ENCODE measurements around the gene PIGK.
"Not testable (repeated sequence)": the region's sequence is repeated elsewhere in the genome, so short reads cannot be mapped to it uniquely, and the experiment has no call there.

The PIGK gene

DNA sequence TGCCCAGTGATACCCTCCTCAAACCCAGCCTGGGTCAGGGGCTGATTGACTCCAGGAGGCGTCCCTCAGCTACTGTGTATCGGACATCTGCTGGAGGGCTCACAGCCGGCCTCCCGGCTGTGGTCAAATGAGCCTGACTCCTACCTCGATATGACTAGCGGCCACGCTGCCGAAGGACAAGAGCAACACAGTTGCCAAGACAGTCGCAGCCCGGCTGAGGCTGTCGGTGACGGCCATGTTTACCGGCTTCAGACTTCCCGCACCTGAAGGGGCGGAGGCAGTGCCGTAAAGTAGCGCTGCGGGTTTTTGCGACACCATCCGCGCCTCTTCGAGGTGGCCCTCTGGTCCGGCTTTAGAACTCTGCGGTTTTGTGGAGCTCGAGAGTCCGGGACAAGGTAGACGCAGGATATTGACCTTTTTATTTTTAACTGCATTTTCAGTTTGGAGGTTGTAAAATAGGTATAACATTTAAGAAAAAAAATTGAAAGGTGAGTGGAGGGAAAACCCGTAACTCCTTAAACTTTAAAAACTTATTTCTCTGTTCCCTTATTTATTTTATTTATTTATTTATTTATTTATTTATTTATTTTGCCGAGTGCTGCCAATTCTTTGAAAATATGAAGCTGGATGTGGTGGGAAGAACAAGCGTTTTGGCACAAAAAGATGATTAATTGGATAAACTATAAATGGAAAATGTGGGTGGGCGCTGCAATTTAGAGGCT, at the start of gene PIGK:
Gene PIGK (minus strand): TSS at position 265 of the 722 bp plus-strand sequence. CDS start 28 bp downstream, at position 237.
- DNase-seq (ENCODE audit: low read depth in 2 of 2) = peak; percentile 76 to 85

DNA sequence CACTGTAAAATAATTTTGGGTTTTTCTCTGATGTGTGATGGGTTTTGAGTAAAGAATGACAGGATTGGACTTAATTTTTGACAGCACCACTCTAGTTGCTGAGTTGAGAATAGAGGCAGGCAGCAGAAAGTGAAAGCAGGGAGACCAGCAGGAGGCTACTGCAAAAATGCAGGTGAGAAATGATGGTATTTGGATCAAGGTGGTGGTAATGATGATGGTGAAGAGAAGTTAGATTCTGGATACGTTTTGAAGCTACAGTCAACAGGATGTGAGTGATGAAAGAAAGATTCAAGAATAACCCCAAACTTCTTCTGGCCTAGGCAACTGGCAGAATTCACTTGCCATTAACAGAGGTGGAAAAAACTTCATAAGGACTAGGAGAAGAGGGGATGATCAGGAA, 47.8 kb upstream of the PIGK start:
- DNase-seq (ENCODE audit: low read depth in 2 of 2) = no peak

DNA sequence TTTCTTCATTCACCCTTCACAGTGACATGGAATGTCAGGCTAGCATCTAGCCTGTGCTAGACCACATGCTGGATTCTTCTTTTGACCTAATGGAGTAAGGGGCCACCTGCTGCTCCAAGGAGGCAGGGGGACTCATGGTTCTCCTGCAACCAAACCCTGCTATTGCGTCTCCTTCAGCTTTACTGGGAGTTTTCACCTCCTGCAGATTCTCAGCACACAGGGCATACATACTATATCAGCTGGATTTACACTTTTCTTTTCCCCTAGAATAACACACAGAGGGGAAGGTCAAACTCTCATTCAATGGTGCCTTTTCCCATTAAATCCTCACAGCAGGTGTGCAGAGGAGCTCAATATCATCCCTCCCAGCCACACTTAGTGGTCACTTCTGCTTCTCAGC, 46.0 kb upstream of the PIGK start:
- DNase-seq (ENCODE audit: low read depth in 2 of 2) = no peak

DNA sequence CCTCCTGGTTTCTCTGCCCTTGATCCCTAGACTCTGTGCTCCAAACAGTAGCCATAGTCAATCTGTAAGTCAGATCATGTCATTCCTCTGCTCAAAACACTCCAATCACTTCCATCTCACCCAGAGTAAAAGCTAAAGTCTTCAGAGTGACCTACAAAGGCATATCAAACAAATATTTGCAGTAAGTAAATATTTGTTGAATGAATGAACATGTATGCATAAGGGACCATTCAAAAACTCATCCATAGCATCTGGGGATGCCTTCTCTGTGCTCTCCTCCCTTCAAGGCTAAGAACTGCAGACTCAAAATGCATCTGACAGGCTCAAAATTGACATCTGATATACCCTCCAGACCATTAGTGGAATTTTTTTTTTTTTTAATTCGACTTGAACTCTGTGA, 44.5 kb upstream of the PIGK start:
- no peak for DNase-seq (ENCODE audit: low read depth in 2 of 2)

DNA sequence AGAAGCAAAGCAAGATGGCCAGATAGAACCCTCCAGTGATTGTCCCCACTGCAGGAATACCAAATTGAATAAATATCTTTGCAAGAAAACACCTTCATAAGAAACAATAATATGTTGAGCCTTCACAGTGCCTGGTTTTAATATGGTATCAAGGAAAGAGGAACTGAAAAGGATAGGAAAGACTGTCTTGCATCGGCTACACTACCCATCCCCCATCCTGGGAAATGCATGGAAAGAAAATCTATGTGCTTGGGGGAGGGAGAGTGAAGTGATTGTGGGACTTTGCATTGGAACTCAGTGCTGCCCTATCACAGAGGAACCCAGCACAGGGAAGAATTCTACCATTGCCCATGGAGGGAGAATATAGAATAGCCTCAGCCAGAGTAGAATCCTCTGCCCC, 34.0 kb upstream of the PIGK start:
- no peak for DNase-seq (ENCODE audit: low read depth in 2 of 2)

DNA sequence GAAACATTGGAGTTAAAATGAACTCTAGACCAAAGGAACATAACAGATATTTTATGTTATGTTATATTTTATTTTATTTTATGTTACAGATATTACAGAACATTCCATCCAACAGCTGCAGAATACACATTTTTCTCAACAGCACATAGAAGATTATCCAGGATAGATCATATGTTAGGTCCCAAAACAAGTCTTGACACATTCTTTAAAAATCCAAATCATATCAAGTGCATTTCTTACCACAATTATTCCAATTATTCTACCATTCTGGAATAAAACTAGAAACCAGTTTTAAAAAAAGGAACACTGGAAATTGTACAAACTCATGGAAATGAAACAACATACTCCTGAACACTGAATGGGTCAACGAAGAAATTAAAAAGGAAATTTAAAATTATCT, 30.9 kb upstream of the PIGK start:
- no peak for DNase-seq (ENCODE audit: low read depth in 2 of 2)

DNA sequence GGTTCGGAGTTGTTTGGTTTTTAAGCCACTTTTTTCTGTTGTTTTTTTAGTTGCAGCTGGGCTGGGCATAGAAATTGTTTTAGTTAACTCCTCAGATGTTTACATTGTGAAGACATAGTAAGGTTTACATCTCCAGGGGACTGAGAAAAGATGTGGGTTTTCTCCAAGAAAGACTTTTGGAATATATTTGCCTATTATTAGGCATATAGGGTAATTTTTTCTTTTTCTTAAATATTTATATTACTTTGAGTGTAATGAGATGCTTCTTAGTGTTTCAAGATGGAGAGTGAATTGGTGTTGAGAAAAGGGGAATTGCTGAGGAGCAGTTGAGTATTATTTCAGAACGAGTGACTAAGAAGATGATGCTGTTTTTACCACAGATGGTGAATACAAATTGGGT, 26.6 kb upstream of the PIGK start:
- no peak for DNase-seq (ENCODE audit: low read depth in 2 of 2)

DNA sequence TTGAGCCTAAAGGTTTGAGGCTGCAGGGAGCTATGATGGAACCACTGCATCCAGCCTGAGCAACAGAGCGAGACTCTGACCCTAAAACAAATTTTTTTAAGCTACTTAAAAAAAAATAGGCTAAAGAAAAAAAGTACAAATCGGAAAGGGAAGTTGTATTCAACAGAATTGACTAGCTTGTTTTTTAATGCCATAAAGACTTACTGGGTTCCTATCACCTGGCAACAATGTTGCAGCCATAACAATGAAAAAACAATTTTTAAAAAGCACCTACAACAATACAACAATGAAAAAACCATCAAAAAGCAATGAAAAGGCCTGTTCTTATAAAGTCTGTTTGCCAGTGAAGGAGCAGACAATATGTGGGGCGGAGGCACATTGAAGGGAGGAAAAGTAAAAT, 20.1 kb upstream of the PIGK start:
- DNase-seq (ENCODE audit: low read depth in 2 of 2) = no peak

DNA sequence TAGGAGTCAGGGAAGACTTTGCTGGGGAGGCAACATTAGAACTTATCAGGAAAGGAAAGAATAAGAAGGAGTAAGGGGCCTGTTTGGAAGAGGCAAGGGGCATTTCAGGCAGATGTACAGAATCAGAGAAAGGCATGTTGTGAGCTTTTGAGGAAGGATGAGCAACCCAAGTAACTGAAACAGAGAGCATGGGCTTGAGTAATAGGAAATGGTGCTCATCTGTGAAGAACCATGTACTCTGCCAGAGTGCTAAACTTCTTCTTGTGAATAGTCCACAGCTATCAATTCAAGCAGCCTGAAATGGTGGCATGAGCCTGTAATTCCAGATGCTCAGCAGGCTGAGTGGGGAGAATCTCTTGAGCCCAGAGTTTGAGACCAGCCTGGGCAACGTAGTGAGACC, 19.2 kb upstream of the PIGK start:
- no peak for DNase-seq (ENCODE audit: low read depth in 2 of 2)

DNA sequence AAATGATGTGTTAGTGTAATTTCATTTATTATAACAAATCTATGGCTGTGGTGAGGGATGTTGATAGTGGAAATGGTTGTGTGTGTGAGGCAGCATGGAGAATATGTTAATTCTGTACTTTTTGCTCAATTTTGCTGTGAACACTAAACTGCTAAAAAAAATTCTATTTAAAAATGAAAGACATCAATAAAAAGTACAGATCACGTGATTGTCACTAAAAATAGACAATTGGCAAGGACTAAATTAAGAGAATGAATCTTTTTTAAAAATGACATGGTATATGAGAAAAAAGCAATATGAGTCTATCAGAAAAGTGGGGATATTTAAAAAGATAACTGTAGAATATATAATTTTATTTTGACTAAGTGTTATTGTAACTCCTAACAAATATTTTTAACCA, 15.7 kb upstream of the PIGK start:
- DNase-seq (ENCODE audit: low read depth in 2 of 2) = no peak

DNA sequence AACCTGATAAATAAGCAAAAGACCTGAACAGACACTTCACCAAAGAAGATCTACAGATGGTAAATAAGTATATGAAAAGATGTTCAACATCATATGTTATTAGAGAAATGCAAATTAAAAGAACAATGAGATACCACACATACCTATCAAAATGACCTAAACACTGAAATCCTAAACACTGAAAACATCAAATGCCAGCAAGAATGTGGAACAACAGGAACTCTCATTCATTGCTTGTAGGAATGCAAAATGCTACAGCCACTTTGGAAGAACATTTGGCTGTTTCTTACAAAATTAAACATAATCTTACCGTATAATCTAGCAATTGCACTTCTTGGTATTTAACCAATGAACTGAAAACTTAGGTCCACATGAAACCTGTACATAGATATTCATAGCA, 14.9 kb upstream of the PIGK start:
- no peak for DNase-seq (ENCODE audit: low read depth in 2 of 2)

DNA sequence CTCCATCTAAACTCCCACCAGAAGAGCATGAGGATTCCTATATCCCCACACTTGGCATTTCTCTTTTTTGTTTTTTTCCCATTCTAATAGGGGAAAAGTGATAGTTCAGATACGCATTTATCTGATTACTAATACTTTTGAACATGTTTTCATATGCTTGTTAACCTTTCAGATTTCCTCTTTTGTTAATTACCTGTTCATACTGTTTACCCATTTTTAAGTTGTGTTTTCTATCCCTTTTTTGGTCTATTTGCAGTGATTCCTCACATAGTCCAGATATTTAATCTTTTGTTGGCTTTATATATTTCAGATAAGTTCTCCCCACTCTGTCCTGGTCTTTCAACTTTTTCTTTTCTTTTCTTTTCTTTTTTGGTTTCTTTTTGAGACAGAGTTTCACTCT, 13.6 kb upstream of the PIGK start:
- no peak for DNase-seq (ENCODE audit: low read depth in 2 of 2)

DNA sequence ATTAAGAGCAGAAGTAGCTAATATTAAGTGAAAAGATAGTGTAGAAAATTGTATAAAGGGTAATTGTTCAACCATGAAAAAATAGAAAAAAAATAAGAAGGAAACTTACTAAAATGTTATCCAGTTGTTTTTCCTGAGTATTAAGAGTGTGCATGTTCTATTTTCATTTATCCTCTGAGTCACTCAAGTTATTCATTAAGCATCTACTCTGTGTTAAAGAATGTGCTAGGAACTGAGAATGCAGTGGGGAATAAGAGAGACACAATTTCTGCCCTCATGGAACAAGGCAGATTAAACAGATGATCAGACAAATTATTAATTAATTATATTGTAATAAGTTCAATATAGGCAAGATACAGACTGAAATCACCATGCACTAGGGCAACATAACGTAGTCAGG, 10.8 kb upstream of the PIGK start:
- no peak for DNase-seq (ENCODE audit: low read depth in 2 of 2)

DNA sequence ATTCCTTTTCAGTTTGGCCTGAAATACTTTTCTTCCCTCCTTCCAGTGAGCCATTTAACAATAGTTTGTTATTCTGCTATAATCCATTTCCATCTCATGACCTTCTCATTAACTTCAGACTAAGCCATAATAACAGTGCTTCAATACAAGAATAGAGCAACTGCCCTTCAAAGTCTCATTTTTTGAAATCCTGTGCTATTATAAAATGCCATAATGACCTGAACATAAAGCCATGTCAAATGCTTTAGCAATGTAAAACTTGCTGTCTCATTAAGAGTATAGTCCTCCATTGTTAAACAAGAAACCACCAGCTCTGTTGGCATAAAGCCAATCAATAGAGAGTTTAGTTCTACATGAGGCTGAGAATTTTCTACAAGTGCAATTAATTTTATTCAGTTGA, 9.6 kb upstream of the PIGK start:
- no peak for DNase-seq (ENCODE audit: low read depth in 2 of 2)

DNA sequence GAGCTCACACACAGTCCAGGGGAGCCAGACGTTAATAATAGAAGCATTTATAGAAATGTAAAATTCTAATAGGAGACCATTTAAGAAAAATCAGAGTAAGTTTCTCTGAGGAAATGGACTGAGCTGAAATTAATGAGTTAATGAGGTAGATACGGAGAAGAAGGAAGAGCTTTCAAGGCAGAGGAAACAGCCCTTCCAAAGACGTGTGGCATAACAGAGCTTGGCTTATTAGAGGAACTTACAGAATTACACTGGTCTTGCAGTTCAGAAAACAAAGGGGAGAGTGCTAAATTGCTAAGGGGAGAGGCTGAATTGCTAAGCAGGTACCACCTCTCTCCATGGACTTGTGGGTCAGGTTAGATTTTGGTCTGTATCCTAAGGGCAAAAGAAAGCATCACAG, 8.2 kb upstream of the PIGK start:
- DNase-seq (ENCODE audit: low read depth in 2 of 2) = no peak

DNA sequence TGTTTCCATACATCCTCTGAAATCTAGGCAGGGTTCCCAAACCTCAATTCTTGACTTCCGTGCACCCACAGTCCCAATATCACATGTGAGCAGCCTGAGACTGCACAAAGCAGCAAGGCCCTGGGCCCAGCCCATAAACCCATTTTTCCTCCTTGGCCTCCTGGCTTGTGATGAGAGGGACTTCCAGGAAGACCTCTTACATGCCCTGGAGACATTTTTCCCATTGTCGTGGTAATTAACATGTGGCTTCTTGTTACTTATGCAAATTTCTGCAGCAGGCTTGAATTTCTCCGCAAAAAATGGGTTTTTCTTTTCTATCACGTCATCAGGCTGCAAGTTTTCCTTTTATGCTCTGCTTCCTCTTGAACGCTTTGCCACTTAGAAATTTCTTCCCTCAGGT, 3.3 kb upstream of the PIGK start:
- DNase-seq (ENCODE audit: low read depth in 2 of 2) = no peak

DNA sequence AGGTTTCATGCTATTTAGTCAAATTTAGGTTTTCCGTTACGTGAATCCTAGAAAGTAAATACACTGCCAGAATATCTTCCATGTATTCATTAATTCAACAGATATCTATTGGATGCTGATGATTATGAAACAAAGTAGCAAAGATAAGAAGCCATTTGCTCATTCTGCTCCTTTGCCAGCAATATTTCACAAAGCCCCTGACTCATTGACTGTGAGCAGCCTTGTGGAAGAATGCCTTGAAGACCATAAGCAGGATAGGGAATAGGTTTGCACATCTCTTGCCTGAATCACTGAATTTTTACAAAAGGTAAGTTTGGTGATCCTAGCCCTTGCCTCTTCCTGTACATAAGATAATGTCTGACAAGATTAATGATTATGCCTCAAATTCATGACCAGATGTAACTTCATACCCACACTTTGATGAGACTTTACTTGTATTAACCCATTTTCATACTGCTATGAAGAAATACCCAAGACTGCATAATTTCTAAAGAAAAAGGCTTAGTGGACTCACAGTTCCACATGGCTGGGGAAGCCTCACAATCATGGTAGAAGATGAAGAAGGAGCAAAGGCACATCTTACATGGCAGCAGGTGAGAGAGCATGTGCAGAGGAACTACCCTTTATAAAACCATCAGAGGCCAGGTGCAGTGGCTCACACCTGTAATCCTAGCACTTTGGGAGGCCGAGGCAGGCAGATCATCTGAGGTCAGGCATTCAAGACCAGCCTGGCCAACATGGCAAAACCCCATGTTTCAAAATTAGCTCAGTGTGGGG, 1.6 kb upstream of the PIGK start:
- DNase-seq (ENCODE audit: low read depth in 2 of 2) = no peak

DNA sequence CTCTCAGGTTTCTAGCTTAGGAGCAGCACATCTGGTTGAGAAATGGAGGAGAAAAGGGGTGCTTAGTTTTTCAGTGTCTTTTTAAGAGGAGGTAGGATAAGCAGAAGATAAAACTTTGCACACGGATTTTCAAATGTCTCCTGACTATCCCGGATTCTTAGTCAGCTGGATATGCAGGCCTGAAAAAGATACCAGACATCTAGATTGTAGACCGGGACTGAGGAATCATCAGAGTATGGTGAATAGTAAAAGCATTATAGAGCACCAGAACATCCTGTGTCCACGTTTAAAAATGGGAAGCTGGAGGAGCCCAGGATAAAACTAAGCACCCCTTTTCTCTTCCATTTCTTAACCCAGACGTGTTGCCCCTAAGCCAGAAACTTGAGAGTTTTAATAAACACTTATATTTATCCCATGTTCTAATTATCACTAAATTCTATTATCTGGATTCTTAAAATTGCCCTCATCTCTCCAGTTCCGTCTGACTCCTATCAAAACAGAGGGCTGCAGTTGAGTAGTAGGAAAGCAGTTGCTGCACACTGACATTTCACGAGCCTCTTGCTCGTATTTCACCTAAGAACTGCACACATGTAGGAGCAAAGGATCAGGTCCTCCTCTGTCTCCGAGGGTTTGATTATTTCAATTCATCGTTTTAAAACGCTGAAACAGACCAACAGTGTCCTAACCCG, 609 bp downstream of the PIGK start:
- no peak for DNase-seq (ENCODE audit: low read depth in 2 of 2)

DNA sequence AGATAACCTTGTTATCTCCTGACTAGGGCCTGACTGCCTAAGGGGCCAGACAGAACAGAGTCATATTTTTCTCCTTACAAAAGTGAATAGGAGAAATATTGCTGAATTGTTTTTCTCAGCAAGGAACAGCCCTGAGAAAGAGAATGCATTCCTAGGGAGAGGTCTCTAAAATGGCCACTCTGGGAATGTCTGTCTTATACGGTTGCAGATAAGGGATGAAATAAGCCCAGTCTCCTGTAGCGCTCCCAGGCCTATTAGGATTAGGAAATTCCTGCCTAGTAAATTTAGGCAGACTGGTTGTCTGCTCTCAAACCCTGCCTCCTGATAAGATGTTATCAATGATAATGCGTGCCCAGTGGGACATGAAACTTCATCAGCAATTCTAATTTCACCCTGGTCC, 15.2 kb downstream of the PIGK start:
- not testable (repeated sequence) for DNase-seq (ENCODE audit: low read depth in 2 of 2)

DNA sequence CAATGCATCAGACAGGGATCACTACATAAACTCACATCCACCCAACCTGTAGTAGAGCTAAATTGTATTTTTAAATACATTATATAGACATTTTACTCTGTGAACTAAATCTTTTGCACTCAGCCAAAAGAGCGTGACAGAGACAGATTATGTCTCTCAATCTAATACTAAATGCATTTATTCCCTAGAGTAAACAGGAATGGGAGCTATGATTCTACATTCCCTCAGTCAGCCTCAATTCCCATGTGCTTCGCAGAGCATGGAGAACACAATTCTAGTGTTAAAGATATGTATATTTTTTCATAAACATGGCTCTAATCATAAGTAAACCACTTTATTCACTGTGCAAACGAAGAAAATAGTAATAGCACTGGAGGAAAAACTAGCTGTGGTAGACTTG, 16.5 kb downstream of the PIGK start:
- DNase-seq (ENCODE audit: low read depth in 2 of 2) = no peak

DNA sequence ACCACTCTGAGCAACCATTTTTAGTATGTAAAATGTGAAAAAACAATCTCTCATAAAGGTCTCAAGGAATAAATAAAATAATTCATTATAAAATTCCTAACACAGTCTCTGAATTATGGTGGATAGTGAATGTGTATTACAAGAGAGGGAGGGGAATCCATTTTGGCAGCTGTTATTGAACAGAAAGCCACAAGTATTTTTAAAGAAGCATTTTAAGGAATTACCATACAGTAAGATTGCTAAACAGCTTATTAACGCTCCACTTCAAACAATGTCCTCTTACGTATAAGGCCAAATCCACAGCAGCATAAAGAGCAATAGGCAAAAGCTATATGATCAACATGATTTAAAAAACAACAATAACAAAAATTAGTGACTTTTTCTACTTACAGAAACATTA, 18.4 kb downstream of the PIGK start:
- no peak for DNase-seq (ENCODE audit: low read depth in 2 of 2)

DNA sequence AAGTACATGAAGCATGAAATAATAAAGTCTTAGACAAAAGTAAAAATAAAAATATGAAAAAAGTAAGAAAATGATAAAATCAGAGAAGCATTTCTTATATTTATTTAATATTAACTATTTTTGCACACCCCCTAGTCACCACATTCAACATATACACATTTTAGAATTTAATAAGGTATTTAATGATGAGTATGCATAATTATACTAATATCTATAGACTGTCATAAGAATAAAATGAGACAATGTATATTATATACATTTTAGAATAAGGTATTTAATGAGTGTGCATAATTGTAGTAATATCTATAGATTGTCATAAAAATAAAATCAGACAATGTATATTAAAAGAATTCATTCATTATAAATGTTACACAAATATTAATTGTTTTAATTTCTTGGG, 18.9 kb downstream of the PIGK start:
- DNase-seq (ENCODE audit: low read depth in 2 of 2) = no peak

DNA sequence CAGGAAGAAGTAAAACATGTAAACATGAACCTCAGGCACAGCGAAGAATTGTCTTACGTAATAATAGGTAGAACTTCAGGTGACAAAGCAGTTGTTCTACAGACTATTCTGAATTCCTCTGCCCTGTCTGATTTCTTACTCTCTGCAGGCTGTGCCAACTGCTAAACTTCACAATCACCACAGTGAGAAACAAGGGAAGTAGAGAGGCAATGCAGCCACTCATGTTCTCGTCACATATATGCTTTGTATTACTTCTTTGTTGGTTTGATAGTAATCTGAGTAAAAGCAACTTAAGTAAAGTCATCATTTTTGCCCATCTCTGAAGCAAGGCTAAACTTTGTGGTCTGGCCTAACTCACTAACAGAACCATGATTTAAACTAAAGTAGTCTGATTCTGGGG, 21.9 kb downstream of the PIGK start:
- DNase-seq (ENCODE audit: low read depth in 2 of 2) = no peak
